WTC11 (cell line): ENCODE data around the gene HLA-DMA. TPM values are rescaled to one million over a fixed set of nuclear protein-coding genes. Genes with fewer than 3 reads are reported as not detected.

ENCODE experiments used
- ATAC-seq: fragments of 200-7000 bp; cut with Tn5 transposase; 2 replicates; pipeline ENCODE4 v1.10.0; 2021; ENCODE audit warnings: mild to moderate bottlenecking, moderate library complexity
- CTCF ChIA-PET: fragments of 300-600 bp; sonication (Branson Sonifier 250); formaldehyde crosslinking; loops from one replicate; lab custom pipeline; 2021; ENCODE audit warnings: antibody characterized with exemption; lab: Charles Lee
- POLR2A ChIA-PET: fragments of 350-600 bp; sonication (Branson Sonifier 250); formaldehyde crosslinking; loops from one replicate; lab custom pipeline; 2021; ENCODE audit warnings: antibody characterized with exemption; lab: Charles Lee
- DNase-seq: peaks from one replicate; pipeline ENCODE4 v3.0.0; 2021; ENCODE audit warnings: low spot score
- H3K27ac Mint-ChIP-seq: 2 replicates; pipeline ENCODE4 v1.8.0; 2021; ENCODE audit warnings: mixed read lengths
- H3K27me3 Mint-ChIP-seq: 2 replicates; pipeline ENCODE4 v1.8.0; 2021; ENCODE audit warnings: low read depth, mild to moderate bottlenecking, moderate library complexity, mixed read lengths
- H3K36me3 Mint-ChIP-seq: 2 replicates; pipeline ENCODE4 v1.8.0; 2021; ENCODE audit warnings: mixed read lengths
- H3K4me1 Mint-ChIP-seq: 2 replicates; pipeline ENCODE4 v1.8.0; 2022; ENCODE audit warnings: mixed read lengths
- H3K4me3 Mint-ChIP-seq: 2 replicates; pipeline ENCODE4 v1.8.0; 2021; ENCODE audit warnings: mild to moderate bottlenecking, moderate library complexity, mixed read lengths
- H3K9me3 Mint-ChIP-seq: 2 replicates; pipeline ENCODE4 v1.8.0; 2021; ENCODE audit warnings: mixed read lengths
- AR ChIP-seq: fragments of 250-450 bp; sonication (Bioruptor Pico); IDR thresholded peaks from 2 replicates; pipeline ENCODE4 v1.9.0; 2021; ENCODE audit warnings: mild to moderate bottlenecking
- ETV6 ChIP-seq: sonication (generic); formaldehyde crosslinking; IDR thresholded peaks from 2 replicates; pipeline ENCODE4 v1.8.1; 2022; ENCODE audit warnings: mild to moderate bottlenecking, missing genetic modification reagents
- GTF2I ChIP-seq: fragments of 250-450 bp; sonication (Bioruptor Pico); conservative IDR thresholded peaks from 2 replicates; pipeline ENCODE4 v1.4.0; 2021; ENCODE audit warnings: mild to moderate bottlenecking
- MYBL2 ChIP-seq: sonication (generic); formaldehyde crosslinking; IDR thresholded peaks from 2 replicates; pipeline ENCODE4 v1.8.1; 2023; ENCODE audit warnings: mild to moderate bottlenecking, moderate library complexity, missing genetic modification reagents
- RELA ChIP-seq: sonication (generic); formaldehyde crosslinking; IDR thresholded peaks from 2 replicates; pipeline ENCODE4 v1.8.1; 2022; ENCODE audit warnings: missing genetic modification reagents, mild to moderate bottlenecking, borderline replicate concordance
- SMAD4 ChIP-seq: sonication (generic); formaldehyde crosslinking; IDR thresholded peaks from 2 replicates; pipeline ENCODE4 v1.8.0; 2022; ENCODE audit warnings: mild to moderate bottlenecking, missing genetic modification reagents
- SP1 ChIP-seq: sonication (generic); formaldehyde crosslinking; conservative IDR thresholded peaks from 2 replicates; pipeline ENCODE4 v1.8.1; 2022; ENCODE audit warnings: missing genetic modification reagents
- TEAD1 ChIP-seq: sonication (generic); formaldehyde crosslinking; IDR thresholded peaks from 2 replicates; pipeline ENCODE4 v1.8.0; 2022; ENCODE audit warnings: mild to moderate bottlenecking, missing genetic modification reagents
- ZMAT4 ChIP-seq: fragments of 250-450 bp; sonication (Bioruptor Pico); IDR thresholded peaks from 2 replicates; pipeline ENCODE4 v1.9.0; 2021; ENCODE audit warnings: mild to moderate bottlenecking
- ZNF416 ChIP-seq: fragments of 250-450 bp; sonication (Bioruptor Pico); IDR thresholded peaks from 2 replicates; pipeline ENCODE4 v1.9.0; 2021; ENCODE audit warnings: mild to moderate bottlenecking, inconsistent platforms
- ZNF532 ChIP-seq: fragments of 250-450 bp; sonication (Bioruptor Pico); IDR thresholded peaks from 2 replicates; pipeline ENCODE4 v1.9.0; 2021; ENCODE audit warnings: mild to moderate bottlenecking, borderline replicate concordance
- total RNA-seq: library from RNA; stranded (reverse); gene quantifications from 3 replicates; pipeline ENCODE4 v1.2.3, GENCODE V29; 2021
- TF ChIP-seq, protein P1 (sequence below): sonication (generic); formaldehyde crosslinking; IDR thresholded peaks from 2 replicates; pipeline ENCODE4 v1.8.0; 2023; ENCODE audit warnings: missing genetic modification reagents, mild to moderate bottlenecking, borderline replicate concordance
- TF ChIP-seq, protein P2 (sequence below): sonication (generic); formaldehyde crosslinking; IDR thresholded peaks from 2 replicates; pipeline ENCODE4 v1.8.1; 2023; ENCODE audit warnings: mild to moderate bottlenecking, missing genetic modification reagents, moderate library complexity
- TF ChIP-seq, protein P3 (sequence below): fragments of 250-450 bp; sonication (Bioruptor Pico); IDR thresholded peaks from 2 replicates; pipeline ENCODE4 v1.9.0; 2021; ENCODE audit warnings: moderate library complexity, mild to moderate bottlenecking, inconsistent platforms, borderline replicate concordance
- TF ChIP-seq, protein P4 (sequence below): sonication (generic); formaldehyde crosslinking; IDR thresholded peaks from 2 replicates; pipeline ENCODE4 v1.8.1; 2022; ENCODE audit warnings: missing genetic modification reagents, borderline replicate concordance

The HLA-DMA gene
- total RNA-seq, 1 experiment from 2014 or later, result 6.6 TPM

- Mint-ChIP-seq H3K27ac (peak overlapping the region; percentile 81), H3K4me1 (peaks cover 10% of the 10 kb centered on the region), H3K36me3 (peaks cover 23% of the 10 kb centered on the region), H3K4me3 (peak overlapping the region; percentile 98), H3K9me3 (no peaks in the 10 kb centered on the region), H3K27me3 (peaks cover 4% of the 10 kb centered on the region; the same call in 1 of the 2 replicates)
- ATAC-seq, result no peak
- ChIA-PET POLR2A (interaction anchor here (0.6 to 7.0 kb wide), 5 partner anchors 10 to 73 kb away, joined by 3 to 146 read pairs (median 5); partner anchors contain the start of gene HLA-DMA), CTCF (interaction anchor here (0.6 to 11.8 kb wide), 17 partner anchors 13 to 129 kb away, joined by 3 to 205 read pairs (median 5); partner anchors contain the start of genes HLA-DMA, HLA-DMB, PSMB9 and TAP1)
- TF ChIP-seq ZMAT4 (CRISPR knock-in tag) (no peak), ETV6 (CRISPR knock-in tag) (peak; percentile 74)
- DNase-seq, result peak; percentile 43
Observed at GRCh38 chr6:32967151-32968091, 14.5 kb upstream of the HLA-DMA start.

DNA sequence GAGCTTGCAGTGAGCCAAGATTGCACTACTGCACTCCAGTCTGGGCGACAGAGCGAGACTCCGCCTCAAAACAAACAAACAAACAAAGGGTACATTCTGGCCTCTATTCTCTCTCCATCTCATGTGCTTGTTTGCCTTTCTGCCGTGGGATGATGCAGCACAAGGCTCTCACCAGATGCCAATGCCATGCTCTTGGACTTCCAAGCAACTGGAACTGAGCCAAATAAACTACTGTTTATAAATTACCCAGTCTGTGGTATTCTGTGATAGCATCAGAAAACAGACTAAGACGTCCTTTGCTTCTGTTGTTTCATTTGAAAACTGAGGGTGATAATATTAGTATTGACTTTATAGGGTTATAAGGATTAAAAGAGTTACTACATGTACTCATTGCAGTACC, 11.9 kb upstream of the HLA-DMA start:
- Mint-ChIP-seq H3K27ac (no peak overlapping the region), H3K4me1 (peaks cover 10% of the 10 kb centered on the region), H3K27me3 (no peaks in the 10 kb centered on the region), H3K4me3 (no peak overlapping the region), H3K9me3 (no peaks in the 10 kb centered on the region), H3K36me3 (peaks cover 5% of the 10 kb centered on the region)
- no peak for ATAC-seq
- DNase-seq, result no peak
- ChIA-PET POLR2A (no interaction called here), CTCF (interaction anchor here (1.2 to 11.8 kb wide), 4 partner anchors 12 to 126 kb away, joined by 6 to 205 read pairs (median 68); partner anchors contain the start of genes HLA-DMA and TAP2)
- TF ChIP-seq ETV6 (CRISPR knock-in tag), result no peak
- TF ChIP-seq TEAD1 (CRISPR knock-in tag), result no peak
- TF ChIP-seq SP1, result no peak
- TF ChIP-seq, protein P1, sequence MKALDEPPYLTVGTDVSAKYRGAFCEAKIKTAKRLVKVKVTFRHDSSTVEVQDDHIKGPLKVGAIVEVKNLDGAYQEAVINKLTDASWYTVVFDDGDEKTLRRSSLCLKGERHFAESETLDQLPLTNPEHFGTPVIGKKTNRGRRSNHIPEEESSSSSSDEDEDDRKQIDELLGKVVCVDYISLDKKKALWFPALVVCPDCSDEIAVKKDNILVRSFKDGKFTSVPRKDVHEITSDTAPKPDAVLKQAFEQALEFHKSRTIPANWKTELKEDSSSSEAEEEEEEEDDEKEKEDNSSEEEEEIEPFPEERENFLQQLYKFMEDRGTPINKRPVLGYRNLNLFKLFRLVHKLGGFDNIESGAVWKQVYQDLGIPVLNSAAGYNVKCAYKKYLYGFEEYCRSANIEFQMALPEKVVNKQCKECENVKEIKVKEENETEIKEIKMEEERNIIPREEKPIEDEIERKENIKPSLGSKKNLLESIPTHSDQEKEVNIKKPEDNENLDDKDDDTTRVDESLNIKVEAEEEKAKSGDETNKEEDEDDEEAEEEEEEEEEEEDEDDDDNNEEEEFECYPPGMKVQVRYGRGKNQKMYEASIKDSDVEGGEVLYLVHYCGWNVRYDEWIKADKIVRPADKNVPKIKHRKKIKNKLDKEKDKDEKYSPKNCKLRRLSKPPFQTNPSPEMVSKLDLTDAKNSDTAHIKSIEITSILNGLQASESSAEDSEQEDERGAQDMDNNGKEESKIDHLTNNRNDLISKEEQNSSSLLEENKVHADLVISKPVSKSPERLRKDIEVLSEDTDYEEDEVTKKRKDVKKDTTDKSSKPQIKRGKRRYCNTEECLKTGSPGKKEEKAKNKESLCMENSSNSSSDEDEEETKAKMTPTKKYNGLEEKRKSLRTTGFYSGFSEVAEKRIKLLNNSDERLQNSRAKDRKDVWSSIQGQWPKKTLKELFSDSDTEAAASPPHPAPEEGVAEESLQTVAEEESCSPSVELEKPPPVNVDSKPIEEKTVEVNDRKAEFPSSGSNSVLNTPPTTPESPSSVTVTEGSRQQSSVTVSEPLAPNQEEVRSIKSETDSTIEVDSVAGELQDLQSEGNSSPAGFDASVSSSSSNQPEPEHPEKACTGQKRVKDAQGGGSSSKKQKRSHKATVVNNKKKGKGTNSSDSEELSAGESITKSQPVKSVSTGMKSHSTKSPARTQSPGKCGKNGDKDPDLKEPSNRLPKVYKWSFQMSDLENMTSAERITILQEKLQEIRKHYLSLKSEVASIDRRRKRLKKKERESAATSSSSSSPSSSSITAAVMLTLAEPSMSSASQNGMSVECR (CRISPR knock-in tag), result no peak
- TF ChIP-seq, protein P2, sequence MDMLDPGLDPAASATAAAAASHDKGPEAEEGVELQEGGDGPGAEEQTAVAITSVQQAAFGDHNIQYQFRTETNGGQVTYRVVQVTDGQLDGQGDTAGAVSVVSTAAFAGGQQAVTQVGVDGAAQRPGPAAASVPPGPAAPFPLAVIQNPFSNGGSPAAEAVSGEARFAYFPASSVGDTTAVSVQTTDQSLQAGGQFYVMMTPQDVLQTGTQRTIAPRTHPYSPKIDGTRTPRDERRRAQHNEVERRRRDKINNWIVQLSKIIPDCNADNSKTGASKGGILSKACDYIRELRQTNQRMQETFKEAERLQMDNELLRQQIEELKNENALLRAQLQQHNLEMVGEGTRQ, result no peak
- no peak for TF ChIP-seq MYBL2 (CRISPR knock-in tag)
- TF ChIP-seq ZNF532 (CRISPR knock-in tag), result no peak
- TF ChIP-seq SMAD4, result no peak
- TF ChIP-seq RELA, result no peak
- no peak for TF ChIP-seq GTF2I
- no peak for TF ChIP-seq AR (CRISPR knock-in tag)
- TF ChIP-seq, protein P3, sequence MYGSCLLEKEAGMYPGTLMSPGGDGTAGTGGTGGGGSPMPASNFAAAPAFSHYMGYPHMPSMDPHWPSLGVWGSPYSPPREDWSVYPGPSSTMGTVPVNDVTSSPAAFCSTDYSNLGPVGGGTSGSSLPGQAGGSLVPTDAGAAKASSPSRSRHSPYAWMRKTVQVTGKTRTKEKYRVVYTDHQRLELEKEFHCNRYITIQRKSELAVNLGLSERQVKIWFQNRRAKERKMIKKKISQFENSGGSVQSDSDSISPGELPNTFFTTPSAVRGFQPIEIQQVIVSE (CRISPR knock-in tag), result no peak
- TF ChIP-seq, protein P4, sequence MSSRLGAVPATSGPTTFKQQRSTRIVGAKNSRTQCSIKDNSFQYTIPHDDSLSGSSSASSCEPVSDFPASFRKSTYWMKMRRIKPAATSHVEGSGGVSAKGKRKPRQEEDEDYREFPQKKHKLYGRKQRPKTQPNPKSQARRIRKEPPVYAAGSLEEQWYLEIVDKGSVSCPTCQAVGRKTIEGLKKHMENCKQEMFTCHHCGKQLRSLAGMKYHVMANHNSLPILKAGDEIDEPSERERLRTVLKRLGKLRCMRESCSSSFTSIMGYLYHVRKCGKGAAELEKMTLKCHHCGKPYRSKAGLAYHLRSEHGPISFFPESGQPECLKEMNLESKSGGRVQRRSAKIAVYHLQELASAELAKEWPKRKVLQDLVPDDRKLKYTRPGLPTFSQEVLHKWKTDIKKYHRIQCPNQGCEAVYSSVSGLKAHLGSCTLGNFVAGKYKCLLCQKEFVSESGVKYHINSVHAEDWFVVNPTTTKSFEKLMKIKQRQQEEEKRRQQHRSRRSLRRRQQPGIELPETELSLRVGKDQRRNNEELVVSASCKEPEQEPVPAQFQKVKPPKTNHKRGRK, result no peak
- no peak for TF ChIP-seq ZNF416 (CRISPR knock-in tag)
